HL-60 (cell line): Measurements from ENCODE around the gene SERBP1.

Experiments
- GABPA ChIP-seq: IDR thresholded peaks from 2 replicates; pipeline ENCODE4 v1.6.1; 2012; ENCODE audit warnings: low read depth
- POLR2AphosphoS5 ChIP-seq: IDR thresholded peaks from 2 replicates; pipeline ENCODE4 v1.6.1; 2012; ENCODE audit warnings: low read depth
- REST ChIP-seq: IDR thresholded peaks from 2 replicates; pipeline ENCODE4 v1.6.1; 2012; ENCODE audit warnings: low read depth; ENCODE audit not compliant: insufficient replicate concordance
- TF ChIP-seq, protein P1 (sequence below): IDR thresholded peaks from one replicate; pipeline ENCODE4 v1.5.1; 2011; ENCODE audit warnings: low read length, control low read depth, inconsistent platforms; ENCODE audit not compliant: insufficient read depth

DNA sequence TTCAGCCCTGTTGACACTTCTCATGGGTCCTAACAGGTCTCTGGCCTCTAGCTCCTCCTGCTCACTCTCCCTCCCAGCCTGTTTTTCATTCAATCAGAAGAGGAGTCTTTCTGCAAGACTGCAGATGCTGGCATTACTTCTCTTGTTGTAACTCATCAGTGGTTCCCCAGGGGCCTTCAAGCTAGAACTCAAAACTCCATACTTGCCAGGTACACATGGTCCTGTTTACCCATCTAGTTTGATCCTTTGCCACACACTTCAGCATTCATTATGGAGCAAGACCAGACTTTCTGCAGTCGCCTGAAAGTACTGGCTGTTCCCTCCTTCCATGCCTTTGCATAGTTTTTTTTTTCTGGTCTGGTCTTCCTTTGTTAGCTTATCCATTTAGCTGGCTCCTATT is 47.9 kb downstream of the SERBP1 start:
- TF ChIP-seq, protein P1, sequence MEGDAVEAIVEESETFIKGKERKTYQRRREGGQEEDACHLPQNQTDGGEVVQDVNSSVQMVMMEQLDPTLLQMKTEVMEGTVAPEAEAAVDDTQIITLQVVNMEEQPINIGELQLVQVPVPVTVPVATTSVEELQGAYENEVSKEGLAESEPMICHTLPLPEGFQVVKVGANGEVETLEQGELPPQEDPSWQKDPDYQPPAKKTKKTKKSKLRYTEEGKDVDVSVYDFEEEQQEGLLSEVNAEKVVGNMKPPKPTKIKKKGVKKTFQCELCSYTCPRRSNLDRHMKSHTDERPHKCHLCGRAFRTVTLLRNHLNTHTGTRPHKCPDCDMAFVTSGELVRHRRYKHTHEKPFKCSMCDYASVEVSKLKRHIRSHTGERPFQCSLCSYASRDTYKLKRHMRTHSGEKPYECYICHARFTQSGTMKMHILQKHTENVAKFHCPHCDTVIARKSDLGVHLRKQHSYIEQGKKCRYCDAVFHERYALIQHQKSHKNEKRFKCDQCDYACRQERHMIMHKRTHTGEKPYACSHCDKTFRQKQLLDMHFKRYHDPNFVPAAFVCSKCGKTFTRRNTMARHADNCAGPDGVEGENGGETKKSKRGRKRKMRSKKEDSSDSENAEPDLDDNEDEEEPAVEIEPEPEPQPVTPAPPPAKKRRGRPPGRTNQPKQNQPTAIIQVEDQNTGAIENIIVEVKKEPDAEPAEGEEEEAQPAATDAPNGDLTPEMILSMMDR, result no peak
- no peak for TF ChIP-seq POLR2AphosphoS5
- no peak for TF ChIP-seq GABPA
- TF ChIP-seq REST, result no peak
